Activated T-cell treated with anti-CD3 and anti-CD28 coated beads, Interleukin-2, amount 50 U/mL, for 72 hours (primary cell): ENCODE results near the gene QPCT. TPM values are rescaled to one million over a fixed set of nuclear protein-coding genes. Genes with fewer than 3 reads are reported as not detected.
A peak's percentile ranks its signal among the peaks of the same experiment; 100 is the strongest.
"Not testable (repeated sequence)": the region's sequence is repeated elsewhere in the genome, so short reads cannot be mapped to it uniquely, and the experiment has no call there.

Source experiments
- ATAC-seq, 2 donors: fragments of 150-1000 bp; cut with Tn5 transposase; replicated peaks in 1 of 2; 2 replicates each; pipeline ENCODE4 v1.10.0; 2021; ENCODE audit warnings: moderate library complexity in 2 of 2, mild to moderate bottlenecking in 1 of 2
- DNase-seq, 2 donors: peaks; one replicate each; pipeline ENCODE4 v3.0.0; 2021 to 2022; ENCODE audit warnings: mixed read lengths in 1 of 2
- H3K27ac Mint-ChIP-seq: one replicate; pipeline ENCODE4 v1.8.0; 2022; ENCODE audit warnings: mild to moderate bottlenecking, moderate library complexity, mixed read lengths
- H3K27me3 Mint-ChIP-seq: one replicate; pipeline ENCODE4 v1.8.0; 2022; ENCODE audit warnings: low read depth, mixed read lengths
- H3K36me3 Mint-ChIP-seq, 2 donors: one replicate each; pipeline ENCODE4 v1.8.0; 2022; ENCODE audit warnings: mixed read lengths in 2 of 2, mild to moderate bottlenecking in 1 of 2; ENCODE audit not compliant: insufficient read depth in 2 of 2
- H3K4me1 Mint-ChIP-seq: one replicate; pipeline ENCODE4 v1.8.0; 2022; ENCODE audit warnings: low read depth, mixed read lengths
- H3K4me3 Mint-ChIP-seq, 2 donors: one replicate each; pipeline ENCODE4 v1.8.0; 2022; ENCODE audit warnings: mild to moderate bottlenecking in 2 of 2, mixed read lengths in 2 of 2, moderate library complexity in 2 of 2
- H3K9me3 Mint-ChIP-seq, 2 donors: one replicate each; pipeline ENCODE4 v1.8.0; 2022; ENCODE audit warnings: mixed read lengths in 2 of 2
- total RNA-seq, 2 donors: library from RNA; stranded (reverse); gene quantifications; one replicate each; pipeline ENCODE4 v1.2.3, GENCODE V29; 2022

Gene QPCT
- total RNA-seq, 2 donors from 2014 or later = 0.35 to 0.70 TPM

GRCh38 chr2:37391711-37392110, 47.3 kb downstream of the QPCT start:
- Mint-ChIP-seq H3K9me3 (peaks cover 0 to 6% of the 10 kb centered on the region in 2 donors), H3K27ac (no peak overlapping the region), H3K27me3 (peaks cover 5% of the 10 kb centered on the region), H3K36me3 (peaks cover 0 to 4% of the 10 kb centered on the region in 2 donors), H3K4me3 (no peak overlapping the region), H3K4me1 (no peaks in the 10 kb centered on the region)
- DNase-seq = no peak
- no peak for ATAC-seq

- DNase-seq (no peak), ATAC-seq (no peak)
- H3K9me3 Mint-ChIP-seq = peaks cover 0 to 6% of the 10 kb centered on the region in 2 donors
- H3K36me3 Mint-ChIP-seq = peaks cover 0 to 4% of the 10 kb centered on the region in 2 donors
- peaks cover 5% of the 10 kb centered on the region for H3K27me3 Mint-ChIP-seq
- H3K27ac Mint-ChIP-seq = no peak overlapping the region
- H3K4me3 Mint-ChIP-seq = no peak overlapping the region
- no peaks in the 10 kb centered on the region for H3K4me1 Mint-ChIP-seq
Observed at GRCh38 chr2:37392428-37392827, 48.0 kb downstream of the QPCT start.

- H3K4me3 Mint-ChIP-seq = no peak overlapping the region
- peaks cover 5% of the 10 kb centered on the region for H3K27me3 Mint-ChIP-seq
- peaks cover 0 to 4% of the 10 kb centered on the region in 2 donors for H3K36me3 Mint-ChIP-seq
- DNase-seq = no peak
- peaks cover 0 to 6% of the 10 kb centered on the region in 2 donors for H3K9me3 Mint-ChIP-seq
- no peak overlapping the region for H3K27ac Mint-ChIP-seq
- H3K4me1 Mint-ChIP-seq = no peaks in the 10 kb centered on the region
- ATAC-seq = no peak
Observed at GRCh38 chr2:37394263-37394662, 49.8 kb downstream of the QPCT start.

GRCh38 chr2:37394796-37395555, 50.5 kb downstream of the QPCT start:
- H3K27me3 Mint-ChIP-seq = peaks cover 5% of the 10 kb centered on the region
- peaks cover 0 to 4% of the 10 kb centered on the region in 2 donors for H3K36me3 Mint-ChIP-seq
- H3K27ac Mint-ChIP-seq = no peak overlapping the region
- H3K9me3 Mint-ChIP-seq = peaks cover 0 to 6% of the 10 kb centered on the region in 2 donors
- no peak for ATAC-seq
- H3K4me3 Mint-ChIP-seq = no peak overlapping the region
- DNase-seq = no peak
- H3K4me1 Mint-ChIP-seq = no peaks in the 10 kb centered on the region

GRCh38 chr2:37396890-37397565, 52.6 kb downstream of the QPCT start:
- Mint-ChIP-seq H3K4me1 (no peaks in the 10 kb centered on the region), H3K9me3 (peaks cover 0 to 6% of the 10 kb centered on the region in 2 donors), H3K27ac (no peak overlapping the region), H3K27me3 (peaks cover 5% of the 10 kb centered on the region), H3K4me3 (no peak overlapping the region), H3K36me3 (peaks cover 0 to 4% of the 10 kb centered on the region in 2 donors)
- DNase-seq = no peak
- no peak for ATAC-seq

GRCh38 chr2:37398990-37399389, 54.6 kb downstream of the QPCT start:
- H3K36me3 Mint-ChIP-seq = no peaks in the 10 kb centered on the region
- no peaks in the 10 kb centered on the region for H3K4me1 Mint-ChIP-seq
- DNase-seq (no peak), ATAC-seq (no peak)
- H3K27ac Mint-ChIP-seq = no peak overlapping the region
- H3K4me3 Mint-ChIP-seq = no peak overlapping the region
- no peaks in the 10 kb centered on the region for H3K9me3 Mint-ChIP-seq
- peaks cover 11% of the 10 kb centered on the region for H3K27me3 Mint-ChIP-seq

- no peak overlapping the region for H3K27ac Mint-ChIP-seq
- peaks cover 11% of the 10 kb centered on the region for H3K27me3 Mint-ChIP-seq
- no peak for ATAC-seq
- no peaks in the 10 kb centered on the region for H3K9me3 Mint-ChIP-seq
- H3K4me3 Mint-ChIP-seq = no peak overlapping the region
- no peaks in the 10 kb centered on the region for H3K36me3 Mint-ChIP-seq
- H3K4me1 Mint-ChIP-seq = no peaks in the 10 kb centered on the region
- no peak for DNase-seq
Observed at GRCh38 chr2:37400041-37400440, 55.6 kb downstream of the QPCT start.

- H3K36me3 Mint-ChIP-seq = no peaks in the 10 kb centered on the region
- H3K27ac Mint-ChIP-seq = no peak overlapping the region
- peaks cover 7% of the 10 kb centered on the region for H3K27me3 Mint-ChIP-seq
- DNase-seq (no peak), ATAC-seq (no peak)
- H3K4me3 Mint-ChIP-seq = no peak overlapping the region
- H3K4me1 Mint-ChIP-seq = no peaks in the 10 kb centered on the region
- H3K9me3 Mint-ChIP-seq = no peaks in the 10 kb centered on the region
Observed at GRCh38 chr2:37402636-37403035, 58.2 kb downstream of the QPCT start.

GRCh38 chr2:37405781-37406180, 61.4 kb downstream of the QPCT start:
- peaks cover 7% of the 10 kb centered on the region for H3K27me3 Mint-ChIP-seq
- no peak overlapping the region for H3K4me3 Mint-ChIP-seq
- DNase-seq (no peak), ATAC-seq (no peak)
- no peaks in the 10 kb centered on the region for H3K36me3 Mint-ChIP-seq
- H3K9me3 Mint-ChIP-seq = no peaks in the 10 kb centered on the region
- H3K4me1 Mint-ChIP-seq = no peaks in the 10 kb centered on the region
- no peak overlapping the region for H3K27ac Mint-ChIP-seq

GRCh38 chr2:37412231-37412630, 67.8 kb downstream of the QPCT start:
- no peak overlapping the region for H3K27ac Mint-ChIP-seq
- H3K36me3 Mint-ChIP-seq = no peaks in the 10 kb centered on the region
- no peak for DNase-seq
- H3K27me3 Mint-ChIP-seq = no peaks in the 10 kb centered on the region
- H3K4me3 Mint-ChIP-seq = no peak overlapping the region
- H3K9me3 Mint-ChIP-seq = no peaks in the 10 kb centered on the region
- no peaks in the 10 kb centered on the region for H3K4me1 Mint-ChIP-seq
- ATAC-seq = no peak

- H3K27ac Mint-ChIP-seq, ATAC-seq, H3K9me3 Mint-ChIP-seq, H3K27me3 Mint-ChIP-seq, H3K4me3 Mint-ChIP-seq, H3K36me3 Mint-ChIP-seq, H3K4me1 Mint-ChIP-seq, DNase-seq: not testable (repeated sequence)
Observed at GRCh38 chr2:37413911-37414469, 69.6 kb downstream of the QPCT start.

GRCh38 chr2:37414470-37414949, 70.1 kb downstream of the QPCT start:
- DNase-seq (no peak), ATAC-seq (peak; percentile 49 to 69)
- Mint-ChIP-seq H3K27me3 (no peaks in the 10 kb centered on the region), H3K4me1 (no peaks in the 10 kb centered on the region), H3K4me3 (no peak overlapping the region), H3K9me3 (no peaks in the 10 kb centered on the region), H3K36me3 (no peaks in the 10 kb centered on the region), H3K27ac (no peak overlapping the region)

- no peaks in the 10 kb centered on the region for H3K27me3 Mint-ChIP-seq
- no peaks in the 10 kb centered on the region for H3K4me1 Mint-ChIP-seq
- H3K27ac Mint-ChIP-seq = no peak overlapping the region
- no peak for ATAC-seq
- no peak for DNase-seq
- H3K9me3 Mint-ChIP-seq = no peaks in the 10 kb centered on the region
- H3K36me3 Mint-ChIP-seq = no peaks in the 10 kb centered on the region
- no peak overlapping the region for H3K4me3 Mint-ChIP-seq
Observed at GRCh38 chr2:37415128-37415820, 70.8 kb downstream of the QPCT start.
